T-cell (primary cell): ENCODE results near the gene ZKSCAN7. TPM values are rescaled to one million over a fixed set of nuclear protein-coding genes. Genes with fewer than 3 reads are reported as not detected.
A peak's percentile ranks its signal among the peaks of the same experiment; 100 is the strongest.

Experiments used
- ATAC-seq, 4 experiments: fragments of 200-7000 bp in 3 of 4; fragments of 150-1000 bp in 1 of 4; cut with Tn5 transposase; replicated peaks in 1 of 4; 1 replicate in 3 of 4; 2 replicates in 1 of 4; pipeline ENCODE4 v1.10.0; 2021; ENCODE audit warnings: moderate library complexity in 3 of 4, mild to moderate bottlenecking in 2 of 4, moderate number of reproducible peaks in 1 of 4
- CTCF ChIA-PET, 2 donors: fragments of 300-600 bp; sonication (Branson Sonifier 250); formaldehyde crosslinking; loops; one replicate each; lab custom pipeline; 2022; ENCODE audit warnings: antibody characterized with exemption in 2 of 2; lab: Charles Lee
- POLR2A ChIA-PET, 2 donors: fragments of 300-600 bp; sonication (Branson Sonifier 250); formaldehyde crosslinking; loops; one replicate each; lab custom pipeline; 2022; ENCODE audit warnings: antibody characterized with exemption in 2 of 2; lab: Charles Lee
- DNase-seq, 35 experiments: peaks; one replicate each; pipeline versions ENCODE4 v3.0.0 to v3.0.0-alpha.2; 2013 to 2023
- H3K27ac ChIP-seq: one replicate; pipeline ENCODE4 v1.5.1; 2013; ENCODE audit warnings: low read length
- H3K27me3 ChIP-seq, 2 experiments: replicated peaks in 1 of 2; 1 replicate in 1 of 2; 2 replicates in 1 of 2; pipeline versions ENCODE4 v1.6.1 to v1.7.0; 2013; ENCODE audit warnings: low read length in 1 of 2, mixed read lengths in 1 of 2; ENCODE audit not compliant: control insufficient read depth in 2 of 2, insufficient read depth in 2 of 2; ENCODE audit errors: extremely low read depth in 1 of 2
- H3K36me3 ChIP-seq, 2 donors: 1 replicate in 1 of 2; 2 replicates in 1 of 2; pipeline versions ENCODE4 v1.6.1 to v1.7.0; 2013; ENCODE audit warnings: low read length in 1 of 2; ENCODE audit not compliant: control insufficient read depth in 2 of 2, insufficient read depth in 1 of 2; ENCODE audit errors: extremely low read depth in 1 of 2
- H3K4me1 ChIP-seq, 2 experiments: 1 replicate in 1 of 2; 2 replicates in 1 of 2; pipeline versions ENCODE4 v1.6.1 to v1.7.0; 2013; ENCODE audit warnings: low read length in 2 of 2, mixed read lengths in 1 of 2; ENCODE audit not compliant: insufficient read depth in 2 of 2, control insufficient read depth in 1 of 2; ENCODE audit errors: extremely low read depth in 1 of 2
- H3K4me3 ChIP-seq, 2 donors: 1 replicate in 1 of 2; 2 replicates in 1 of 2; pipeline versions ENCODE4 v1.5.1 to v1.7.0; 2013; ENCODE audit warnings: mild to moderate bottlenecking in 2 of 2, low read length in 1 of 2, moderate library complexity in 1 of 2; ENCODE audit not compliant: control insufficient read depth in 1 of 2; ENCODE audit errors: extremely low read depth in 1 of 2
- H3K9me3 ChIP-seq: 2 replicates; pipeline ENCODE4 v1.7.0; 2013
- H3K27ac Mint-ChIP-seq, 2 donors: one replicate each; pipeline ENCODE4 v1.8.0; 2020 to 2021; ENCODE audit warnings: mild to moderate bottlenecking in 2 of 2, mixed read lengths in 2 of 2
- H3K27me3 Mint-ChIP-seq, 2 donors: one replicate each; pipeline ENCODE4 v1.8.0; 2021 to 2022; ENCODE audit warnings: mixed read lengths in 2 of 2
- H3K36me3 Mint-ChIP-seq: one replicate; pipeline ENCODE4 v1.8.0; 2021; ENCODE audit warnings: mixed read lengths
- H3K4me1 Mint-ChIP-seq, 3 donors: one replicate each; pipeline ENCODE4 v1.8.0; 2020 to 2022; ENCODE audit warnings: mixed read lengths in 3 of 3, mild to moderate bottlenecking in 1 of 3
- H3K4me3 Mint-ChIP-seq, 3 donors: one replicate each; pipeline ENCODE4 v1.8.0; 2020 to 2022; ENCODE audit warnings: mild to moderate bottlenecking in 3 of 3, mixed read lengths in 3 of 3, moderate library complexity in 3 of 3
- H3K9me3 Mint-ChIP-seq, 3 donors: one replicate each; pipeline ENCODE4 v1.8.0; 2020 to 2022; ENCODE audit warnings: mixed read lengths in 3 of 3
- WGBS: methylation state at CpG from one replicate; pipeline ENCODE4 v1.1.5; 2013; ENCODE audit warnings: missing lambda C conversion rate; ENCODE audit not compliant: insufficient coverage; 5-methylcytosine and 5-hydroxymethylcytosine counted together
- total RNA-seq, 35 experiments: library from RNA in 6 of 35; stranded (reverse) in 6 of 35; fragments of 120-200 nt in 1 of 35; gene quantifications; one replicate each; pipeline versions ENCODE4 v1.2.1 to v1.2.4 and lab custom pipeline; 2013 to 2026

Gene ZKSCAN7
- total RNA-seq, 5 donors from 2014 or later (not counting 1 experiment from before 2014, with no cell fraction given), result 1.3 to 6.0 (median 4.2) TPM

- WGBS, result 67% methylated on average over 2 of the region's 4 CpGs
- Mint-ChIP-seq H3K4me3 (peak overlapping the region; percentile 93 to 94 (median 94)), H3K27ac (peak overlapping the region; percentile 94), H3K36me3 (peaks cover 8% of the 10 kb centered on the region), H3K4me1 (peaks cover 39 to 47% (median 40%) of the 10 kb centered on the region in 3 donors), H3K9me3 (no peaks in the 10 kb centered on the region), H3K27me3 (no peaks in the 10 kb centered on the region)
- Histone ChIP-seq H3K27me3 (no peaks in the 10 kb centered on the region), H3K4me1 (peaks cover 7 to 23% of the 10 kb centered on the region in 2 experiments), H3K36me3 (peaks cover 0 to 4% of the 10 kb centered on the region in 2 donors), H3K27ac (peak overlapping the region; percentile 83), H3K4me3 (peak overlapping the region; percentile 68 to 94), H3K9me3 (no peaks in the 10 kb centered on the region)
- POLR2A ChIA-PET, result interaction anchor here (0.5 to 1.2 kb wide), 5 partner anchors 33 to 202 kb away, joined by 3 to 7 read pairs (median 5); partner anchors contain the start of gene ZNF445 (in 1 of the 2)
- CTCF ChIA-PET, result interaction anchor here (0.6 to 1.4 kb wide), 6 partner anchors 20 to 169 kb away, joined by 3 to 12 read pairs (median 4); partner anchors contain the start of gene ZNF445 (in 2 of the 2)
- DNase-seq (peak in 1 of 35 experiments; percentile 15), ATAC-seq (peak in 1 of 4 experiments; percentile 1)
Observed at GRCh38 chr3:44511238-44511566, 43.8 kb upstream of the ZKSCAN7 start.

GRCh38 chr3:44513513-44513912 is 41.5 kb upstream of the ZKSCAN7 start:
- H3K4me1 Mint-ChIP-seq, result peaks cover 28 to 33% (median 29%) of the 10 kb centered on the region in 3 donors
- H3K27me3 ChIP-seq, result peaks cover 0 to 2% of the 10 kb centered on the region in 2 experiments
- H3K27ac ChIP-seq, result no peak overlapping the region
- no peaks in the 10 kb centered on the region for H3K36me3 Mint-ChIP-seq
- ChIA-PET CTCF (interaction anchor here in 1 of 2 donors (1.2 kb wide), 1 partner anchor 248 kb away, joined by 3 read pairs; the partner anchor contains the start of genes KIAA1143 and KIF15), POLR2A (no interaction called here)
- H3K9me3 Mint-ChIP-seq, result no peaks in the 10 kb centered on the region
- peaks cover 7 to 20% of the 10 kb centered on the region in 2 experiments for H3K4me1 ChIP-seq
- WGBS, result no CpG with 5 or more reads among the region's 3 CpGs
- no peak overlapping the region for H3K4me3 ChIP-seq
- H3K9me3 ChIP-seq, result no peaks in the 10 kb centered on the region
- H3K36me3 ChIP-seq, result no peaks in the 10 kb centered on the region
- H3K27ac Mint-ChIP-seq, result no peak overlapping the region
- peaks cover 2 to 6% of the 10 kb centered on the region in 2 donors for H3K27me3 Mint-ChIP-seq
- no peak overlapping the region for H3K4me3 Mint-ChIP-seq
- ATAC-seq (no peak), DNase-seq (no peak)

DNA sequence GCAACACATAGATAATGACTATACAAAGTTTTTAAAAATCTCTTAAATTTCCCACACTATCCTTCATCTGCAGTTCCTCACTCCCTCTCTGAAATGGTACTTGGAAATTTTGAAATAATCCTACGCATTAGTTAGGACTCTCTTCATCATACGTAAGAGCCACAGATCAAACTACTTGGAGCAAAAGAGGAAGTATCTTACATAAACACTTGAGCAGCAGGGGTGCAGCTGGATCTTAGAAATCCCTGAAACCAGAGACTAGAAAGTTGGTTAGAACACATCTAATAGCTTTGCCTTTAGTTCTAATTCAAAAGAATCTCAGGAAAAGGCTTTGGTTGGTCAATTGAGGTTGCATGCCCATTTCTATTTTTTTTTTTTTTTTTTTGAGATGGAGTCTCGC is 38.8 kb upstream of the ZKSCAN7 start:
- no peaks in the 10 kb centered on the region for H3K36me3 ChIP-seq
- Mint-ChIP-seq H3K4me1 (peaks cover 11 to 19% (median 15%) of the 10 kb centered on the region in 3 donors), H3K27me3 (peaks cover 16 to 17% of the 10 kb centered on the region in 2 donors), H3K27ac (no peak overlapping the region), H3K9me3 (no peaks in the 10 kb centered on the region), H3K36me3 (no peaks in the 10 kb centered on the region), H3K4me3 (no peak overlapping the region)
- peaks cover 0 to 6% of the 10 kb centered on the region in 2 experiments for H3K27me3 ChIP-seq
- H3K27ac ChIP-seq, result no peak overlapping the region
- POLR2A ChIA-PET, result interaction anchor here in 1 of 2 donors (0.7 kb wide), 1 partner anchor 459 kb away, joined by 4 read pairs; no protein-coding TSS in a partner anchor
- no peak for DNase-seq
- CTCF ChIA-PET, result interaction anchor here in 1 of 2 donors (0.7 kb wide), 1 partner anchor 65 kb away, joined by 3 read pairs; no protein-coding TSS in a partner anchor
- no peaks in the 10 kb centered on the region for H3K9me3 ChIP-seq
- no peak for ATAC-seq
- no CpG with 5 or more reads among the region's 3 CpGs for WGBS
- no peak overlapping the region for H3K4me3 ChIP-seq
- H3K4me1 ChIP-seq, result peaks cover 2 to 6% of the 10 kb centered on the region in 2 experiments

- no peaks in the 10 kb centered on the region for H3K9me3 ChIP-seq
- peaks cover 0 to 11% of the 10 kb centered on the region in 2 experiments for H3K27me3 ChIP-seq
- ATAC-seq, result no peak
- H3K36me3 ChIP-seq, result no peaks in the 10 kb centered on the region
- no peaks in the 10 kb centered on the region for H3K36me3 Mint-ChIP-seq
- H3K4me3 ChIP-seq, result no peak overlapping the region
- 71% methylated on average over 1 of the region's 2 CpGs for WGBS
- peaks cover 30 to 33% of the 10 kb centered on the region in 2 donors for H3K27me3 Mint-ChIP-seq
- no peak overlapping the region for H3K4me3 Mint-ChIP-seq
- H3K4me1 Mint-ChIP-seq, result peaks cover 6 to 11% (median 6%) of the 10 kb centered on the region in 3 donors
- H3K9me3 Mint-ChIP-seq, result no peaks in the 10 kb centered on the region
- H3K27ac ChIP-seq, result no peak overlapping the region
- H3K27ac Mint-ChIP-seq, result no peak overlapping the region
- H3K4me1 ChIP-seq, result no peaks in the 10 kb centered on the region
- CTCF ChIA-PET, result no interaction called here
- DNase-seq, result no peak
- POLR2A ChIA-PET, result no interaction called here
Observed at GRCh38 chr3:44518782-44519156, 36.2 kb upstream of the ZKSCAN7 start.

DNA sequence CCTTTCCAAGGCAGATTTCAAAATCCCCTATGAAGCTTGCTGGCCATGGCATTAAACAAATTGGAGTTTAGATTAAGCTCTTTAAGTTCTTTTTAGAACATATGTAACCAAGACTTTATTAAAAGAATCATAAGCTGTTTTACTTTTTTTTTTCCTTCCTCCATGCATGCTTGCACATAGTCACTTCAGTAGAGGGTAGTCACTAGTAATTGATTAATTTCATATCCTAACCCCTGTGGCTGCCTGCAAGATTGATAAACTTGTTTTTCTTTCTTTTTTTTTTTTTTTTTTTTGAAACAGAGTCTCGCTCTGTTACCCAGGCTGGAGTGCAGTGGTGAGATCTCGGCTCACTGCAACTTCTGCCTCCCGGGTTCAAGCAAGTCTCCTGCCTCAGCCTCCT is 33.3 kb upstream of the ZKSCAN7 start:
- CTCF ChIA-PET, result interaction anchor here in 1 of 2 donors (0.5 to 0.7 kb wide), 3 partner anchors 32 to 225 kb away, joined by 6 to 9 read pairs (median 6); no protein-coding TSS in a partner anchor
- POLR2A ChIA-PET, result interaction anchor here in 1 of 2 donors (0.7 kb wide), 1 partner anchor 49 kb away, joined by 4 read pairs; no protein-coding TSS in a partner anchor

DNA sequence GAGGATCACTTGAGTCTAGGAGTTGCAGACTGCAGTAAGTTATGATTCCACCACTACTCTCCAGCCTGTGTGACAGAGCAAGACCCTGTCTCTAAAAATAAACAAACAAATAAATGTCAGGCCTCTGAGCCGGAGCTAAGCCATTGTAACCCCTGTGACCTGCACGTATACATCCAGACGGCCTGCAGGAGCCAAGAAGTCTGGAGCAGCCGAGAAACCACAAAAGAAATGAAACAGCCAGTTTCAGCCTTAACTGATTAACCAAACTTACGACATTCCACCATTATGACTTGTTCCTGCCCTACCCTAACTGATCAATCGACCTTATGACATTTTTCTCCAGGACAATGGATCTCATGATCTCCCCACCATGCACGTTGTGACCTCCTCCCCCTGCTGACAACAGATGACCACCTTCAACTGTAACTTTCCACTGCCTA is 32.5 kb upstream of the ZKSCAN7 start:
- 71% methylated on average over 7 of the region's 7 CpGs for WGBS
- H3K36me3 Mint-ChIP-seq, result no peaks in the 10 kb centered on the region
- DNase-seq (no peak), ATAC-seq (no peak)
- H3K27me3 ChIP-seq, result peaks cover 0 to 27% of the 10 kb centered on the region in 2 experiments
- H3K9me3 Mint-ChIP-seq, result no peaks in the 10 kb centered on the region
- H3K27ac Mint-ChIP-seq, result no peak overlapping the region
- H3K4me1 ChIP-seq, result no peaks in the 10 kb centered on the region
- ChIA-PET CTCF (interaction anchor here in 1 of 2 donors (0.7 kb wide), 1 partner anchor 33 kb away, joined by 9 read pairs; no protein-coding TSS in a partner anchor), POLR2A (no interaction called here)
- no peaks in the 10 kb centered on the region for H3K9me3 ChIP-seq
- H3K4me1 Mint-ChIP-seq, result peaks cover 6 to 11% (median 6%) of the 10 kb centered on the region in 3 donors
- H3K27ac ChIP-seq, result no peak overlapping the region
- H3K4me3 ChIP-seq, result no peak overlapping the region
- no peak overlapping the region for H3K4me3 Mint-ChIP-seq
- no peaks in the 10 kb centered on the region for H3K36me3 ChIP-seq
- peaks cover 45 to 54% of the 10 kb centered on the region in 2 donors for H3K27me3 Mint-ChIP-seq

More for the DNA sequence above, 33.3 kb upstream of the ZKSCAN7 start:
- Histone ChIP-seq H3K27ac (no peak overlapping the region), H3K27me3 (peaks cover 0 to 21% of the 10 kb centered on the region in 2 experiments), H3K36me3 (no peaks in the 10 kb centered on the region), H3K4me1 (no peaks in the 10 kb centered on the region), H3K9me3 (no peaks in the 10 kb centered on the region), H3K4me3 (no peak overlapping the region)
- Mint-ChIP-seq H3K36me3 (no peaks in the 10 kb centered on the region), H3K9me3 (no peaks in the 10 kb centered on the region), H3K4me1 (peaks cover 6 to 11% (median 6%) of the 10 kb centered on the region in 3 donors), H3K27me3 (peaks cover 45 to 49% of the 10 kb centered on the region in 2 donors), H3K4me3 (no peak overlapping the region), H3K27ac (no peak overlapping the region)
- no CpG with 5 or more reads among the region's 3 CpGs for WGBS
- ATAC-seq (no peak), DNase-seq (no peak)
